GM12874 (cell line): ENCODE results near the gene TP53I13.
A peak's percentile ranks its signal among the peaks of the same experiment; 100 is the strongest.

ENCODE experiments used
- CTCF ChIP-seq: IDR thresholded peaks from 2 replicates; pipeline ENCODE4 v1.5.1; 2011; ENCODE audit warnings: low read depth, mild to moderate bottlenecking, control low read depth, low read length, moderate library complexity; ENCODE audit not compliant: insufficient read depth

Gene TP53I13

GRCh38 chr17:29614349-29615047 lies 46.0 kb downstream of the TP53I13 start:
- TF ChIP-seq CTCF: no peak

GRCh38 chr17:29615048-29615385 lies 46.5 kb downstream of the TP53I13 start:
- TF ChIP-seq CTCF: no peak

GRCh38 chr17:29615492-29616299 lies 47.2 kb downstream of the TP53I13 start:
- no peak for TF ChIP-seq CTCF

- no peak for TF ChIP-seq CTCF
Observed at GRCh38 chr17:29616300-29617048, 48.0 kb downstream of the TP53I13 start.

GRCh38 chr17:29617125-29617480 lies 48.6 kb downstream of the TP53I13 start:
- TF ChIP-seq CTCF: peak; percentile 96

GRCh38 chr17:29617481-29618271 lies 49.2 kb downstream of the TP53I13 start:
- peak; percentile 98 for TF ChIP-seq CTCF
